ENCODE data around the gene ZNF469.

DNA sequence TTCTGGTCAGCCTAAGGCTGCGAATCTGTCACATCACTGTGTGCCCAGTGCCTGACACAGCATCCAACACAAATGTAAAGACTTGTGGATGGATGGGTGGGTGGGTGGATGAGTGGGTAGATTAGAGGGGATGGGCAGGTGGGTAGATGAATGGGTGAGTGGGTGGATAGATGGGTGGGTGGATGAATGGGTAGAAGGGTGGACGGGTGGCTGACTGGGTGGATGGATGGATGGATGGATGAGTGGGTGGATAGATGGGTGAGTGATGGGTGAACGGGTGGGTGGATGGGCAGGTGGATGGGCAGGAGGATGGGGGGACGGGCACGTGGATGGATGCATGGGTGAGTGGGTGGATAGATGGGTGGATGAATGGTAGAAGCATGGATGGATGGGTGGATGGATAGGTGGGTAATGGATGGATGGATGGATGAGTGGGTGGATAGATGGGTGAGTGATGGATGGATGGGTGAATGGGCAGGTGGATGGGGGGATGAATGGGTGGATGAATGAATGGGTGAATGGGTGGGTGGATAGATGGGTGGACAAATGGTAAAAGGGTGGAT lies 39.2 kb downstream of the ZNF469 start:
- TF ChIP-seq, protein P1, sequence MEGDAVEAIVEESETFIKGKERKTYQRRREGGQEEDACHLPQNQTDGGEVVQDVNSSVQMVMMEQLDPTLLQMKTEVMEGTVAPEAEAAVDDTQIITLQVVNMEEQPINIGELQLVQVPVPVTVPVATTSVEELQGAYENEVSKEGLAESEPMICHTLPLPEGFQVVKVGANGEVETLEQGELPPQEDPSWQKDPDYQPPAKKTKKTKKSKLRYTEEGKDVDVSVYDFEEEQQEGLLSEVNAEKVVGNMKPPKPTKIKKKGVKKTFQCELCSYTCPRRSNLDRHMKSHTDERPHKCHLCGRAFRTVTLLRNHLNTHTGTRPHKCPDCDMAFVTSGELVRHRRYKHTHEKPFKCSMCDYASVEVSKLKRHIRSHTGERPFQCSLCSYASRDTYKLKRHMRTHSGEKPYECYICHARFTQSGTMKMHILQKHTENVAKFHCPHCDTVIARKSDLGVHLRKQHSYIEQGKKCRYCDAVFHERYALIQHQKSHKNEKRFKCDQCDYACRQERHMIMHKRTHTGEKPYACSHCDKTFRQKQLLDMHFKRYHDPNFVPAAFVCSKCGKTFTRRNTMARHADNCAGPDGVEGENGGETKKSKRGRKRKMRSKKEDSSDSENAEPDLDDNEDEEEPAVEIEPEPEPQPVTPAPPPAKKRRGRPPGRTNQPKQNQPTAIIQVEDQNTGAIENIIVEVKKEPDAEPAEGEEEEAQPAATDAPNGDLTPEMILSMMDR (IDR thresholded peaks at IDR 0.05) = no peak
- TF ChIP-seq POLR2A (IDR thresholded peaks at IDR 0.05) = no peak

Data from heart left ventricle (tissue), 13 donors.